Stimulated activated CD4-positive, alpha-beta T cell treated with anti-CD3 and anti-CD28 coated beads, Interleukin-4, amount 100 ng/mL, for 48 hours (primary cell): ENCODE measurements around the gene DSG4.

Source experiments
- DNase-seq, 2 donors: peaks; one replicate each; pipeline ENCODE4 v3.0.0-alpha.2; 2020; ENCODE audit warnings: low read depth in 2 of 2

Gene DSG4

GRCh38 chr18:31446854-31447253, 70.3 kb downstream of the DSG4 start:
- DNase-seq = no peak

GRCh38 chr18:31447530-31448191, 71.1 kb downstream of the DSG4 start, which contains the start of gene DSG3:
Gene DSG3, plus strand, starts transcription at chr18:31447741. Its CDS starts 137 bp downstream, at chr18:31447878.
- DNase-seq = no peak

DNA sequence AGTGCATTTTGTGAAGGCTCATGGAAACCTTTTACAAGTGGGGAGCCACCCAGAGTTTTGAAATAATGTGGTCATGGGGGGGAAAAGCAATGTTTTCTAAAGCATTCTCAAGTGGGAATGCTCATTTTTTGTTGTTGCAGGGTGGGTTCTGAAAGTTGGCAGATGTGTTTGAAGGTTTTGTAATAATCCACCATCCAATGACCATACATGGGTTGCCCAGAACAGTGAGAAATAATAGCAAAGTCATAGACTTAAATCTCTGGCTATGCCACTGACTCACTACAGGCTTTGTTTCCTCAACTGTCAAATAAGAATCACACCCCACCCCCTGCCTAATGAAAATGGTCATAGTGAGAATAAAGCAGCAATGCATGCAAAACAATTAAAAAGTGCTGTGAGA, 73.8 kb downstream of the DSG4 start:
- no peak for DNase-seq

GRCh38 chr18:31451625-31452024, 75.0 kb downstream of the DSG4 start:
- DNase-seq = no peak

DNA sequence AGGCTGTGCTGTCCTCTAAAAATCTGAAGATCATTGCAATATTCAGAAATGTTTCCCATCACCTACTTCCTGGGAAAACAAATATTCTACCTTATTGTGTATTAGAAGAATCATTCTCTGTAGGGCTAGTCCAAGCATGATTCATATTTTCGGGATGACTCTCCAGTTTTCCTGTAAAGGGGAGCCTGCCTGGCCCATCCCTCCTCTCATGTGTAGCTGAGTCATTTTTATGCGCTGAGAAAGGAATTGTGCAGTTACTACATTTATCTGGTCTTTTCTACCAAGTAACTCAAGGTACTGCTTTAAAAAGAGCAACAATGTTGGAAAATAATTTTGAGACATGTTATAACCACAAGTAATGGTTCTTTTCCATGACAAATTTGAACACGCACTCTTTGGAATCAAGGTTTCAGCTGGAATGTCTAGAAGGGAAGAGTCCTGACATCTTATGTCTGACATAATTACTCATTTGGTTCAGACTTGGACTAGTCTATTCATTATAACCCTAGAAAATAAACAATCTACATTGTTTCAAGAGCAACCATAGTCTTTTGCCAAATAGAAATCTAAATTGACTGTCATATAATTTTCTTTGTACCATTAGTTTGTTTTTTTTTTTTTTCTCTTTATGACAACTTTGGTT, 77.6 kb downstream of the DSG4 start:
- no peak for DNase-seq
